Measurements from ENCODE around the gene CSKMT. TPM values are rescaled to one million over a fixed set of nuclear protein-coding genes. Genes with fewer than 3 reads are reported as not detected.
A peak's percentile ranks its signal among the peaks of the same experiment; 100 is the strongest.
"Not testable (repeated sequence)": the region's sequence is repeated elsewhere in the genome, so short reads cannot be mapped to it uniquely, and the experiment has no call there.

The CSKMT gene
- polyA plus RNA-seq, 3 donors from 2014 or later: 2.1 to 4.4 TPM; not detected in 1

GRCh38 chr11:62646825-62647608 lies 18.1 kb upstream of the CSKMT start:
- no peak for DNase-seq
- peaks cover 35% of the 10 kb centered on the region in 2 donors for H3K4me1 Mint-ChIP-seq
- peak overlapping the region; percentile 91 to 99 (median 96) for H3K4me3 Mint-ChIP-seq
- H3K36me3 Mint-ChIP-seq: no peaks in the 10 kb centered on the region
- H3K27ac Mint-ChIP-seq: peak overlapping the region; percentile 95 to 99 (median 98)
- peaks cover 0 to 7% (median 0%) of the 10 kb centered on the region in 3 donors for H3K27me3 Mint-ChIP-seq (ENCODE audit: low read depth in 3 of 3)
- no peaks in the 10 kb centered on the region for H3K9me3 Mint-ChIP-seq

GRCh38 chr11:62647609-62648005 lies 17.5 kb upstream of the CSKMT start:
- no peak overlapping the region for H3K4me3 Mint-ChIP-seq
- peak overlapping the region in 1 of 6 donors; percentile 35 for H3K27ac Mint-ChIP-seq
- no peak for DNase-seq
- peaks cover 0 to 7% (median 1%) of the 10 kb centered on the region in 3 donors for H3K27me3 Mint-ChIP-seq (ENCODE audit: low read depth in 3 of 3)
- H3K9me3 Mint-ChIP-seq: no peaks in the 10 kb centered on the region
- no peaks in the 10 kb centered on the region for H3K36me3 Mint-ChIP-seq
- H3K4me1 Mint-ChIP-seq: peaks cover 37 to 41% of the 10 kb centered on the region in 2 donors

- peaks cover 42 to 47% of the 10 kb centered on the region in 2 donors for H3K4me1 Mint-ChIP-seq
- DNase-seq: no peak
- no peaks in the 10 kb centered on the region for H3K9me3 Mint-ChIP-seq
- H3K27me3 Mint-ChIP-seq (ENCODE audit: low read depth in 3 of 3): peaks cover 5 to 10% (median 8%) of the 10 kb centered on the region in 3 donors
- H3K36me3 Mint-ChIP-seq: no peaks in the 10 kb centered on the region
- peak overlapping the region in 1 of 6 donors; percentile 35 for H3K27ac Mint-ChIP-seq
- H3K4me3 Mint-ChIP-seq: no peak overlapping the region
Observed at GRCh38 chr11:62648185-62648966, 16.7 kb upstream of the CSKMT start.

- no peaks in the 10 kb centered on the region for H3K9me3 Mint-ChIP-seq
- no peaks in the 10 kb centered on the region for H3K36me3 Mint-ChIP-seq
- DNase-seq: no peak
- H3K4me3 Mint-ChIP-seq: no peak overlapping the region
- peaks cover 9 to 16% (median 11%) of the 10 kb centered on the region in 3 donors for H3K27me3 Mint-ChIP-seq (ENCODE audit: low read depth in 3 of 3)
- peak overlapping the region in 1 of 6 donors; percentile 40 for H3K27ac Mint-ChIP-seq
- H3K4me1 Mint-ChIP-seq: peaks cover 45 to 51% of the 10 kb centered on the region in 2 donors
Observed at GRCh38 chr11:62648967-62649364, 16.1 kb upstream of the CSKMT start.

- no peaks in the 10 kb centered on the region for H3K9me3 Mint-ChIP-seq
- H3K4me3 Mint-ChIP-seq: no peak overlapping the region
- DNase-seq: no peak
- H3K4me1 Mint-ChIP-seq: peaks cover 40 to 48% of the 10 kb centered on the region in 2 donors
- no peak overlapping the region for H3K27ac Mint-ChIP-seq
- no peaks in the 10 kb centered on the region for H3K36me3 Mint-ChIP-seq
- H3K27me3 Mint-ChIP-seq (ENCODE audit: low read depth in 3 of 3): peaks cover 9 to 21% (median 16%) of the 10 kb centered on the region in 3 donors
Observed at GRCh38 chr11:62649486-62649885, 15.6 kb upstream of the CSKMT start.

- not testable (repeated sequence) for H3K4me3 Mint-ChIP-seq, H3K36me3 Mint-ChIP-seq, H3K9me3 Mint-ChIP-seq, DNase-seq
- peak overlapping the region in 2 of 6 donors; percentile 30 to 46 for H3K27ac Mint-ChIP-seq
- H3K4me1 Mint-ChIP-seq: peaks cover 34 to 41% of the 10 kb centered on the region in 2 donors
- peaks cover 9 to 28% (median 24%) of the 10 kb centered on the region in 3 donors for H3K27me3 Mint-ChIP-seq (ENCODE audit: low read depth in 3 of 3)
Observed at GRCh38 chr11:62650283-62650682, 14.8 kb upstream of the CSKMT start.

GRCh38 chr11:62652161-62653006 lies 12.7 kb upstream of the CSKMT start:
- Mint-ChIP-seq H3K4me1 (peaks cover 20 to 26% of the 10 kb centered on the region in 2 donors), H3K4me3 (peak overlapping the region; percentile 87 to 93 (median 90)), H3K36me3 (no peaks in the 10 kb centered on the region), H3K9me3 (no peaks in the 10 kb centered on the region), H3K27me3 (ENCODE audit: low read depth in 3 of 3) (peaks cover 9 to 26% (median 24%) of the 10 kb centered on the region in 3 donors), H3K27ac (peak overlapping the region; percentile 74 to 95 (median 93))
- no peak for DNase-seq

GRCh38 chr11:62654297-62654696 lies 10.8 kb upstream of the CSKMT start:
- Mint-ChIP-seq H3K4me3 (peak overlapping the region; percentile 41 to 59 (median 55)), H3K36me3 (no peaks in the 10 kb centered on the region)
- no peak for DNase-seq

GRCh38 chr11:62656796-62657429 lies 8.2 kb upstream of the CSKMT start:
- Mint-ChIP-seq H3K27me3 (ENCODE audit: low read depth in 3 of 3) (peaks cover 9 to 26% (median 24%) of the 10 kb centered on the region in 3 donors), H3K9me3 (no peaks in the 10 kb centered on the region), H3K4me1 (peaks cover 12 to 17% of the 10 kb centered on the region in 2 donors), H3K4me3 (no peak overlapping the region), H3K36me3 (no peaks in the 10 kb centered on the region), H3K27ac (no peak overlapping the region)
- DNase-seq: no peak

More at GRCh38 chr11:62654297-62654696, 10.8 kb upstream of the CSKMT start:
- H3K4me1 Mint-ChIP-seq: peaks cover 19 to 26% of the 10 kb centered on the region in 2 donors
- H3K9me3 Mint-ChIP-seq: no peaks in the 10 kb centered on the region
- peak overlapping the region; percentile 7 to 95 (median 68) for H3K27ac Mint-ChIP-seq
- H3K27me3 Mint-ChIP-seq (ENCODE audit: low read depth in 3 of 3): peaks cover 9 to 26% (median 24%) of the 10 kb centered on the region in 3 donors

GRCh38 chr11:62664405-62665074 lies 572 bp upstream of the CSKMT start:
- no peaks in the 10 kb centered on the region for H3K9me3 Mint-ChIP-seq
- H3K27me3 Mint-ChIP-seq (ENCODE audit: low read depth in 3 of 3): peaks cover 8 to 12% (median 11%) of the 10 kb centered on the region in 3 donors
- DNase-seq: no peak
- peak overlapping the region; percentile 86 to 95 (median 93) for H3K27ac Mint-ChIP-seq
- peaks cover 29 to 51% of the 10 kb centered on the region in 2 donors for H3K4me1 Mint-ChIP-seq
- peak overlapping the region; percentile 90 to 95 (median 91) for H3K4me3 Mint-ChIP-seq
- peaks cover 3 to 9% (median 3%) of the 10 kb centered on the region in 3 donors for H3K36me3 Mint-ChIP-seq

- peak; percentile 43 to 65 (median 57) for DNase-seq
Observed at GRCh38 chr11:62665599-62666258, 617 bp downstream of the CSKMT start.

More at GRCh38 chr11:62665599-62666258, 617 bp downstream of the CSKMT start:
- H3K36me3 Mint-ChIP-seq: peaks cover 3 to 9% (median 3%) of the 10 kb centered on the region in 3 donors
- no peaks in the 10 kb centered on the region for H3K9me3 Mint-ChIP-seq
- H3K4me1 Mint-ChIP-seq: peaks cover 39 to 59% of the 10 kb centered on the region in 2 donors
- H3K27me3 Mint-ChIP-seq (ENCODE audit: low read depth in 3 of 3): peaks cover 8 to 12% (median 11%) of the 10 kb centered on the region in 3 donors
- peak overlapping the region; percentile 86 to 95 (median 93) for H3K27ac Mint-ChIP-seq
- H3K4me3 Mint-ChIP-seq: peak overlapping the region; percentile 90 to 95 (median 91)
